Thyroid gland (tissue), 4 donors: ENCODE data around the gene AOC3. TPM values are rescaled to one million over a fixed set of nuclear protein-coding genes. Genes with fewer than 3 reads are reported as not detected.
"Not testable (repeated sequence)": the region's sequence is repeated elsewhere in the genome, so short reads cannot be mapped to it uniquely, and the experiment has no call there.

Experiments
- DNase-seq, 2 donors: peaks; one replicate each; pipeline ENCODE4 v3.0.0-alpha.2; 2019
- H3K27ac ChIP-seq, 3 donors: fragments of 200-600 bp; sonication (generic); 1 replicate in 2 of 3; 2 replicates in 1 of 3; pipeline ENCODE4 v1.5.1; 2016 to 2019; ENCODE audit warnings: mild to moderate bottlenecking in 1 of 3, moderate library complexity in 1 of 3
- H3K27me3 ChIP-seq: fragments of 200-600 bp; sonication (generic); one replicate; pipeline ENCODE4 v1.5.1; 2019
- H3K36me3 ChIP-seq, 2 donors: fragments of 200-600 bp; sonication (generic); one replicate each; pipeline ENCODE4 v1.5.1; 2016 to 2019
- H3K4me1 ChIP-seq, 2 donors: fragments of 200-600 bp; sonication (generic); one replicate each; pipeline ENCODE4 v1.5.1; 2017 to 2019
- H3K4me3 ChIP-seq, 3 donors: fragments of 200-600 bp; sonication (generic); replicated peaks in 1 of 3; 1 replicate in 2 of 3; 2 replicates in 1 of 3; pipeline ENCODE4 v1.5.1; 2016; ENCODE audit warnings: mild to moderate bottlenecking in 1 of 3
- H3K9me3 ChIP-seq: fragments of 200-600 bp; sonication (generic); one replicate; pipeline ENCODE4 v1.5.1; 2017
- POLR2A ChIP-seq, 2 donors: fragments of 450-650 bp; IDR thresholded peaks; one replicate each; pipeline ENCODE4 v1.6.1; 2017; ENCODE audit warnings: antibody characterized with exemption in 2 of 2, mild to moderate bottlenecking in 2 of 2, moderate library complexity in 1 of 2
- whole genome bisulfite sequencing, 2 donors: methylation state at CpG; one replicate each; pipeline ENCODE4 v1.1.5; 2017; 5-methylcytosine and 5-hydroxymethylcytosine counted together
- intact Hi-C: fragments of 100-400 bp; cut with DNase I; formaldehyde crosslinking; loops from one replicate; pipeline ENCODE4 v1.15.1; 2023
- total RNA-seq, 4 donors: library from RNA; depleted of rRNA; stranded (reverse); fragments of >200 nt; gene quantifications; one replicate each; pipeline ENCODE4 v1.2.3, GENCODE V29; 2016
- TF ChIP-seq, protein P1 (sequence below), 6 experiments: fragments of 200-600 bp in 3 of 6; fragments of 450-650 bp in 3 of 6; sonication (generic) in 3 of 6; IDR thresholded peaks; one replicate each; pipeline ENCODE4 v1.5.1; 2016 to 2019; ENCODE audit warnings: antibody characterized with exemption in 6 of 6, mild to moderate bottlenecking in 2 of 6, inconsistent platforms in 1 of 6, moderate library complexity in 1 of 6

The AOC3 gene
- total RNA-seq, 4 donors from 2014 or later, result 4.2 to 11.6 (median 5.8) TPM

DNA sequence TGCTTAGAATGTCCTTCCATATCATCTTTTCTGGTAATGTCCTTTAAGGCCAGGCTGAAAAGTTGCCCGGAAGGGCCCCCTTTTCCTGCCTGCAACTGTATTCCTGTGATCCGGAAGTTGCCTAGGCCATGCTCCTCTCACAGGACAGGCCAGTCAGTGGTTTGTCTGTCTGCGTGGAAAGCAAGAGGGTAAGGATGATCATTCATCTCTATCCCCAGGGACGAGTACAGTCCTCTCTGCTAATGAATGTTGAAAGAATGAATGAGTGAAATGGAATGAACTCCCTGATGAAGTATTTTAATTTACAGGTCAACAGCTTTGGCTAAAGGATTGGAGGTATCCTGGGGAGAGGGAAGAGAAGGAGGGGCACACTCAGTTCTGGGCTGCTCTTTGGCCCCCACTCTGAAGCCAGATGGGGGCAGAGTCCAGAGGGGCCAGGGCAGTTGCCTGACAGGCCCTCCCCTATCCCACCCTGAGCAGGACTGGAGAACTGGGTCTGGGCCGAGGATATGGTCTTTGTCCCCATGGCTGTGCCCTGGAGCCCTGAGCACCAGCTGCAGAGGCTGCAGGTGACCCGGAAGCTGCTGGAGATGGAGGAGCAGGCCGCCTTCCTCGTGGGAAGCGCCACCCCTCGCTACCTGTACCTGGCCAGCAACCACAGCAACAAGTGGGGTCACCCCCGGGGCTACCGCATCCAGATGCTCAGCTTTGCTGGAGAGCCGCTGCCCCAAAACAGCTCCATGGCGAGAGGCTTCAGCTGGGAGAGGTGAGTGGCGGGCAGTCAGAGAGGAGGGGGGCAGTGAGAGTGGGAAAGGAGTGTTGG is 3.2 kb downstream of the AOC3 start:
- Histone ChIP-seq H3K4me3 (no peak overlapping the region), H3K27ac (no peak overlapping the region), H3K27me3 (no peaks in the 10 kb centered on the region), H3K36me3 (no peaks in the 10 kb centered on the region), H3K9me3 (no peaks in the 10 kb centered on the region), H3K4me1 (peaks cover 8 to 20% of the 10 kb centered on the region in 2 donors)
- intact Hi-C loops, result no loop called here
- DNase-seq, result no peak
- 81 to 84% methylated on average over 9 to 14 of the region's 15 CpGs for WGBS, 2 donors
- TF ChIP-seq POLR2A (IDR thresholded peaks at IDR 0.05), result no peak
- TF ChIP-seq, protein P1, sequence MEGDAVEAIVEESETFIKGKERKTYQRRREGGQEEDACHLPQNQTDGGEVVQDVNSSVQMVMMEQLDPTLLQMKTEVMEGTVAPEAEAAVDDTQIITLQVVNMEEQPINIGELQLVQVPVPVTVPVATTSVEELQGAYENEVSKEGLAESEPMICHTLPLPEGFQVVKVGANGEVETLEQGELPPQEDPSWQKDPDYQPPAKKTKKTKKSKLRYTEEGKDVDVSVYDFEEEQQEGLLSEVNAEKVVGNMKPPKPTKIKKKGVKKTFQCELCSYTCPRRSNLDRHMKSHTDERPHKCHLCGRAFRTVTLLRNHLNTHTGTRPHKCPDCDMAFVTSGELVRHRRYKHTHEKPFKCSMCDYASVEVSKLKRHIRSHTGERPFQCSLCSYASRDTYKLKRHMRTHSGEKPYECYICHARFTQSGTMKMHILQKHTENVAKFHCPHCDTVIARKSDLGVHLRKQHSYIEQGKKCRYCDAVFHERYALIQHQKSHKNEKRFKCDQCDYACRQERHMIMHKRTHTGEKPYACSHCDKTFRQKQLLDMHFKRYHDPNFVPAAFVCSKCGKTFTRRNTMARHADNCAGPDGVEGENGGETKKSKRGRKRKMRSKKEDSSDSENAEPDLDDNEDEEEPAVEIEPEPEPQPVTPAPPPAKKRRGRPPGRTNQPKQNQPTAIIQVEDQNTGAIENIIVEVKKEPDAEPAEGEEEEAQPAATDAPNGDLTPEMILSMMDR (IDR thresholded peaks at IDR 0.05), result no peak

DNA sequence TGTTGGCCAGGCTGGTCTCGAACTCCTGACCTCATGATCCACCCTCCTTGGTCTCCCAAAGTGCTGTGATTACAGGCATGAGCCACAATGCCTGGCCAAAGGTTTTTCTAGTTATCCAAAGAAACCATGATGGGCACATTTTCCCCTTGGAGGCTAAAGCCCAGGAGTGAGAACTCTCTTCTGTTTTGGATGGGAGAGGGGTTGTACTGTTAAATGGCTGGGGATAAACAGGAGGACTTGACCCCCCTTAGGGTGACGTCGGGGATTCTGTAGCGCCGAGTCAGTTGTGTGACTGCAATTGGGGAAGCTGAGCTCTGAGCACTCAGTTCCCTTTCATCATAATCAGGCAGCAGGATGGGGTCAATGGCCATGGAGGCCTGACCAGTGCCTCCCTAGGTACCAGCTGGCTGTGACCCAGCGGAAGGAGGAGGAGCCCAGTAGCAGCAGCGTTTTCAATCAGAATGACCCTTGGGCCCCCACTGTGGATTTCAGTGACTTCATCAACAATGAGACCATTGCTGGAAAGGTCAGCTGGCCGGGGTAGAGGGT is 4.1 kb downstream of the AOC3 start:
- H3K36me3 ChIP-seq, result no peaks in the 10 kb centered on the region
- no peak overlapping the region for H3K27ac ChIP-seq
- DNase-seq, result no peak
- no peaks in the 10 kb centered on the region for H3K9me3 ChIP-seq
- H3K4me1 ChIP-seq, result peaks cover under 1 to 10% of the 10 kb centered on the region in 2 donors
- 76 to 88% methylated on average over 7 to 8 of the region's 8 CpGs for WGBS, 2 donors
- no peak overlapping the region for H3K4me3 ChIP-seq
- TF ChIP-seq POLR2A (IDR thresholded peaks at IDR 0.05), result no peak
- TF ChIP-seq, protein P1 (IDR thresholded peaks at IDR 0.05), result no peak
- H3K27me3 ChIP-seq, result no peaks in the 10 kb centered on the region
- intact Hi-C loops, result no loop called here

DNA sequence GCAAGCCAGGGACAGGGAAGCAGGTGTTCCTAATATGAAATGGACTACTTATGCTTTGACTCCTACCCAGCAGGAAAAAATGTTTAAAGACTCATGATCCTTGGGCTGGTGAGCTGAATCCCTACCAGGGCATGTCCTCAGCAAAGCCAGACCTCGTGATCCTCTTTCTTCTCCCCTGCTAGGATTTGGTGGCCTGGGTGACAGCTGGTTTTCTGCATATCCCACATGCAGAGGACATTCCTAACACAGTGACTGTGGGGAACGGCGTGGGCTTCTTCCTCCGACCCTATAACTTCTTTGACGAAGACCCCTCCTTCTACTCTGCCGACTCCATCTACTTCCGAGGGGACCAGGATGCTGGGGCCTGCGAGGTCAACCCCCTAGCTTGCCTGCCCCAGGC is 5.1 kb downstream of the AOC3 start:
- intact Hi-C loops, H3K36me3 ChIP-seq, H3K4me1 ChIP-seq, H3K4me3 ChIP-seq, H3K27me3 ChIP-seq, H3K9me3 ChIP-seq, H3K27ac ChIP-seq, DNase-seq: not testable (repeated sequence)
- 91 to 92% methylated on average over 6 to 8 of the region's 8 CpGs for WGBS, 2 donors

DNA sequence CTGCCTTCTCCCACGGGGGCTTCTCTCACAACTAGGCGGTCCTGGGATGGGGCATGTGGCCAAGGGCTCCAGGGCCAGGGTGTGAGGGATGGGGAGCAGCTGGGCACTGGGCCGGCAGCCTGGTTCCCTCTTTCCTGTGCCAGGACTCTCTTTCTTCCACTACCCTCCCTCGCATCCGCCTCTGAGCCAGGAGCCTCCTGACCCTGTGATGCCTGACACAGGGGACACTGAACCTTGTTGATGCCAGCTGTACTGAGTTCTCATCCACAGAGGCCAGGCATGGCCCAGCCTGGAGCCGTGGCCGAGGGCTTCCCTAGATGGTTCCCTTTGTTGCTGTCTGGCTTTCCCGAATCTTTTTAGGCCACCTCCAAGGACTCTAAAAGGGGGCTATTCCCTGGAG is 5.5 kb downstream of the AOC3 start:
- H3K9me3 ChIP-seq, H3K27me3 ChIP-seq, intact Hi-C loops, DNase-seq, H3K27ac ChIP-seq, H3K4me3 ChIP-seq, H3K4me1 ChIP-seq, H3K36me3 ChIP-seq: not testable (repeated sequence)
- 91 to 92% methylated on average over 4 to 5 of the region's 8 CpGs for whole genome bisulfite sequencing, 2 donors

DNA sequence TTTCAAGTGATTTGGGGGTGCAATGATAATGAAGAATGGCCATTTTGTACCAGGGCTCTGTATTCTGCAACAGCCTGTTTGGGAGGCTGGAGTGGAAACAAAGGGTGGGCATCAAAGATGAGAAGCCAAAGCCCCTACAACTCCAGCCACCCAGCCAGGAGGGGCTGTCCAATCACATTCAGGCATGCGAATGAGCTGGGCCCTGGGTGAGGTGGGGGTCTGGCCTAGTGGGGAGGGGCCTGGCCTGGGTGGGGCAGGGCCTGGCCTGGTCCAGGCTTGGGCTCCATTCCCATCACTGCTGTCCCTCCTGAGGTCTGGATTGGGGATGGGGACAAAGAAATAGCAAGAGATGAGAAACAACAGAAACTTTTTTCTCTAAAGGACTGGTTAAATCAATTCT is 6.4 kb downstream of the AOC3 start:
- intact Hi-C loops, result no loop called here
- Histone ChIP-seq H3K36me3 (no peaks in the 10 kb centered on the region), H3K27ac (no peak overlapping the region), H3K4me1 (no peaks in the 10 kb centered on the region), H3K4me3 (no peak overlapping the region), H3K27me3 (no peaks in the 10 kb centered on the region), H3K9me3 (no peaks in the 10 kb centered on the region)
- WGBS, 2 donors, result 91 to 100% methylated on average over 1 of the region's 1 CpG
- TF ChIP-seq, protein P1 (IDR thresholded peaks at IDR 0.05), result no peak
- DNase-seq, result no peak

DNA sequence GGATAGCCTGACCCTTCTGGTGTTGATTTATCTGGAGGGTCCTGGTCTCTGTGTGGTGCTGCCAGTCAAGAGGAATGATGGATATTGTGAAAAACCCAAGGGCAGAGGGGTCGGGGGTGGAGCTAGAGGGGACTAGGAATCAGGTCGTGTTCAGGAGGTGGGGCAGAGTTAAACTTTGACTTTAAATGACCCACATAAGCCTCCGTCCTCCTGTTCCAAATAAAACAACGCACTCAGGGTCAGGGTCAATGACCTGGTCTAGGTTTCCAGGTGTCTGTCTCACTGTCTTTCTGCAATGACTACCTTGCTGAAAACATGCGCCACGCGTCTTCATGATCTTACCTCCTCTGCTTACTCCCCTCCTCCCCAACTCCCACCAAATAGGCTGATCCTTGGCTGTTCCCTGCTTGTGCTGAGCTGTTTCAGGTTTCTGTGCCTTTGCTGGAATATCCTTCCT is 14.7 kb downstream of the AOC3 start:
- no peak for DNase-seq
- TF ChIP-seq POLR2A (IDR thresholded peaks at IDR 0.05), result no peak
- TF ChIP-seq, protein P1 (IDR thresholded peaks at IDR 0.05), result no peak
- H3K4me1 ChIP-seq, result peaks cover 23 to 37% of the 10 kb centered on the region in 2 donors
- H3K27me3 ChIP-seq, result no peaks in the 10 kb centered on the region
- intact Hi-C loops, result no loop called here
- H3K36me3 ChIP-seq, result no peaks in the 10 kb centered on the region
- peak overlapping the region in 2 of 3 donors; percentile 73 to 75 for H3K27ac ChIP-seq
- 79 to 86% methylated on average over 7 of the region's 7 CpGs for WGBS, 2 donors
- H3K4me3 ChIP-seq, result no peak overlapping the region
- no peaks in the 10 kb centered on the region for H3K9me3 ChIP-seq
